HUES6 (cell line): ENCODE data around the gene HEATR1.
"Not testable (repeated sequence)": the region's sequence is repeated elsewhere in the genome, so short reads cannot be mapped to it uniquely, and the experiment has no call there.

ENCODE experiments used
- H3K27ac ChIP-seq: 2 replicates; pipeline ENCODE4 v1.7.0; 2013; ENCODE audit warnings: low read depth, mild to moderate bottlenecking, low read length, inconsistent platforms
- H3K27me3 ChIP-seq: 2 replicates; pipeline ENCODE4 v1.6.1; 2013; ENCODE audit warnings: low read length; ENCODE audit not compliant: control insufficient read depth, insufficient read depth
- H3K36me3 ChIP-seq: 2 replicates; pipeline ENCODE4 v1.6.1; 2013; ENCODE audit warnings: low read length; ENCODE audit not compliant: control insufficient read depth, insufficient read depth
- H3K4me1 ChIP-seq: 2 replicates; pipeline ENCODE4 v1.6.1; 2013; ENCODE audit warnings: low read length; ENCODE audit not compliant: control insufficient read depth, insufficient read depth
- H3K4me3 ChIP-seq: 2 replicates; pipeline ENCODE4 v1.5.1; 2013; ENCODE audit warnings: low read depth, low read length
- H3K9ac ChIP-seq: one replicate; pipeline ENCODE4 v1.6.1; 2013; ENCODE audit warnings: mild to moderate bottlenecking, low read length
- H3K9me3 ChIP-seq: 2 replicates; pipeline ENCODE4 v1.6.1; 2013; ENCODE audit warnings: low read depth, low read length; ENCODE audit not compliant: control insufficient read depth, insufficient read depth

HEATR1 gene

GRCh38 chr1:236618507-236618906 is 14.2 kb upstream of the HEATR1 start:
- Histone ChIP-seq H3K36me3 (no peaks in the 10 kb centered on the region), H3K4me3 (no peak overlapping the region), H3K9ac (no peak overlapping the region), H3K4me1 (no peaks in the 10 kb centered on the region), H3K27ac (no peak overlapping the region), H3K9me3 (peaks cover 19% of the 10 kb centered on the region), H3K27me3 (no peaks in the 10 kb centered on the region)

GRCh38 chr1:236615399-236616148 is 11.3 kb upstream of the HEATR1 start:
- H3K9ac ChIP-seq = no peak overlapping the region
- no peak overlapping the region for H3K27ac ChIP-seq
- no peaks in the 10 kb centered on the region for H3K4me1 ChIP-seq
- H3K9me3 ChIP-seq = no peaks in the 10 kb centered on the region
- no peak overlapping the region for H3K4me3 ChIP-seq
- H3K27me3 ChIP-seq = no peaks in the 10 kb centered on the region
- H3K36me3 ChIP-seq = no peaks in the 10 kb centered on the region

GRCh38 chr1:236612349-236612748 is 8.0 kb upstream of the HEATR1 start:
- Histone ChIP-seq H3K27me3 (no peaks in the 10 kb centered on the region), H3K9ac (no peak overlapping the region), H3K27ac (no peak overlapping the region), H3K9me3 (no peaks in the 10 kb centered on the region), H3K4me1 (no peaks in the 10 kb centered on the region), H3K4me3 (no peak overlapping the region), H3K36me3 (no peaks in the 10 kb centered on the region)

DNA sequence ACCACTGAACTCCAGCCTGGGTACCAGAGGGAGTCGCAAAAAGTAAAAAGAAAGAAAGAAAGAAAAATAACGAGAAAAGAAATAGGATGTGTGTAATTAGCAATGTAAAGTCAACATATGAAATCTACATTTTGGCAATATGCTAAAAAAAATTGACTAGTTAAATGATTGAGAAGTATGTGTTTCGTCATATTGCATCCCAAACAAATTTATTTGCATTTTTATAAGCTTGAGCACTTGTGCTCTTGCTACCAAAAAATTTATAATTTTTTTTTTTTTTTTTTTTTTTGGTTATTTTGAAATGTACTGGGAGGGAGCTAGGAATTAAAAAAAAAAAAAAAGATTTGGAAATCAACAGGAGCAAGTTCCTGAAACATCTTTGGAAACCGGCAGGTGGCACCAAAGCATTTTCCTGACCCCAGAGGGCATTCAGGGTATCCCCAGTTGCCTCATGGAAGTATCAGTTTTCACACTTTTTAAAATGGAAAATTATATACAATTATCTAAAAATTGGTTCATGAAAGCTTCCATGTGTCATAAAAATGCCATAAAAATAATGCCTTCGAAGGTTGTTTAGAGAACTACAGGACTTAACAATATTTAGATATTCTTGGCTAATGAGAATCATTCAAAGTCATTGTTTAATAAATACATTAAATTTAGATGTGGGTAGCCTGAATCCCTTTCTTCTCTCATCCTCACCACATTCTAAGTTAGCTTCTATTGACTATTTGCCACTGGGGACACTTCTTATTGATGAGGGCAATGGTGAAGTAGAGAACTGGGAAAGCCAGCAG is 4.8 kb upstream of the HEATR1 start:
- no peaks in the 10 kb centered on the region for H3K9me3 ChIP-seq
- H3K4me3 ChIP-seq = no peak overlapping the region
- no peaks in the 10 kb centered on the region for H3K27me3 ChIP-seq
- no peak overlapping the region for H3K9ac ChIP-seq
- H3K27ac ChIP-seq = no peak overlapping the region
- no peaks in the 10 kb centered on the region for H3K36me3 ChIP-seq
- H3K4me1 ChIP-seq = peaks cover 3% of the 10 kb centered on the region; the same call in 1 of the 2 replicates

DNA sequence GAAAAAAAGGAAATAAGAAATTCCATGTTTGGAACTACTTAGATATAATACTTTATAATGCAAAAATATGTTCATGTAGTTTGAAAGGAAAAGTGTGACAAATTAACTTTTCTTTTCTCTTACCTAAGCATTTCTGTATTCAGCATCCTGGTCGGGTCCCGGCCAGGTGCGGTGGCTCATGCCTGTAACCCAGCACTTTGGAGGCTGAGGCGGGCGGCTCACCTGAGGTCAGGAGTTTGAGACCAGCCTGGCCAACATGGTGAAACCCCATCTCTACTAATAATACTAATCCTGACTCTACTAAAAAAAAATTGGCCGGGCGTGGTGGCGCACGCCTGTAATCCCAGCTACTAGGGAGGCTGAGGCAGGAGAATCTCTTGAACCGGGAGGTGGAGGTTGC is 3.3 kb upstream of the HEATR1 start:
- H3K27ac ChIP-seq, H3K27me3 ChIP-seq, H3K9ac ChIP-seq, H3K4me3 ChIP-seq, H3K36me3 ChIP-seq, H3K4me1 ChIP-seq, H3K9me3 ChIP-seq: not testable (repeated sequence)

- peak overlapping the region; percentile 60; the same call in 1 of the 2 replicates for H3K27ac ChIP-seq
- peaks cover 6% of the 10 kb centered on the region; the same call in 1 of the 2 replicates for H3K4me1 ChIP-seq
- no peaks in the 10 kb centered on the region for H3K27me3 ChIP-seq
- H3K4me3 ChIP-seq = peak overlapping the region; percentile 90
- no peaks in the 10 kb centered on the region for H3K9me3 ChIP-seq
- peak overlapping the region; percentile 76 for H3K9ac ChIP-seq
- H3K36me3 ChIP-seq = peaks cover 27% of the 10 kb centered on the region
Observed at GRCh38 chr1:236604905-236605806, 840 bp upstream of the HEATR1 start.

GRCh38 chr1:236602171-236602570 is 2.1 kb downstream of the HEATR1 start:
- Histone ChIP-seq H3K4me1 (peaks cover 6% of the 10 kb centered on the region; the same call in 1 of the 2 replicates), H3K9ac (no peak overlapping the region), H3K36me3 (peaks cover 55% of the 10 kb centered on the region), H3K27me3 (no peaks in the 10 kb centered on the region), H3K4me3 (no peak overlapping the region), H3K27ac (no peak overlapping the region), H3K9me3 (no peaks in the 10 kb centered on the region)

DNA sequence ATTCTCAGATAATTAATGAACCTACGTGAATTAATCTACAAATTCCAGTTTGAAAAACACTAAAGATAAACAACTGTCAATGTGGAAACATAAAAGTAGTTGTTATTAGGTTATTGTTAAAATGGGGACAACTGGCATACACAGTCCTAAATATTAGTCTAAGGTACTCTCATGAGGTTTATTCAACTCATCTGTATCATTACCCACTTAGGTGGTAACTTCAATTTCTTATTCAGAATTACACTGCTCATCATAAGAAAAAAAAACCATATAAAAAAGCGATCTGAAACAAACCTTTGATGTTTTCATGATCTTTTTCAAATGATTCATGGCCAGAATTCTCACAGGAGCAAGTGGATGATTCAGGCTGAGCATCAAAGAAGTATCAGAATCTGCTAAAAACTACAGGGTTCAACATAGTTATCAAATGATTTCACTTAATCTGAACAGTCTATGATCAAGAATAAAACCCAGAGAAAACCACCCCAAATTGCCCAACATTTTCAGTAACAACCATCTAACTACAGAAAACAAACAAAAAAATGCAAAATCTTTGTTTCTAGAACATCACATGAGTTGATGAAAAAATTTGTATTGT is 13.7 kb downstream of the HEATR1 start:
- no peak overlapping the region for H3K9ac ChIP-seq
- H3K9me3 ChIP-seq = no peaks in the 10 kb centered on the region
- H3K36me3 ChIP-seq = peaks cover 95% of the 10 kb centered on the region
- H3K4me3 ChIP-seq = no peak overlapping the region
- no peaks in the 10 kb centered on the region for H3K4me1 ChIP-seq
- H3K27ac ChIP-seq = no peak overlapping the region
- H3K27me3 ChIP-seq = no peaks in the 10 kb centered on the region

GRCh38 chr1:236589531-236589930 is 14.8 kb downstream of the HEATR1 start:
- H3K4me3 ChIP-seq = no peak overlapping the region
- H3K4me1 ChIP-seq = no peaks in the 10 kb centered on the region
- no peak overlapping the region for H3K27ac ChIP-seq
- no peaks in the 10 kb centered on the region for H3K9me3 ChIP-seq
- no peaks in the 10 kb centered on the region for H3K27me3 ChIP-seq
- H3K9ac ChIP-seq = no peak overlapping the region
- H3K36me3 ChIP-seq = peaks cover 95% of the 10 kb centered on the region

DNA sequence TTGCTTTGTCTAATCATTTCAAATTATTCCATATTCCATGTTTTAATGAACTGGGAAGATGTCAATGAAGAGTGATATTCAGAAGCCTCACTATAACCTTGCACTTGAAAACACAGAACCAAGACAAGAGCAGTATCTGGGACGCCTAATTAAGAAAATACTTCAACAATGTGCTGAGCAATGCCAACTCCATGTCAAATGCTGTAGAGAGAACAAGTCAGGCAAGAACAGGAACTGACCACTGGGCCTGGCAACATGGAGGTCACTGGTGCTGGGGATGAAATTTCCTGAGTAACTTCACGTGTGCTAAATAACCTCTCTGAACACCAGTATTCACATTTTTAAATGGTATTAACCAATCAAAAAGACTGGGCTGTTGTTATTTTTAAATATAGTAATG is 22.8 kb downstream of the HEATR1 start:
- H3K36me3 ChIP-seq = peaks cover 88% of the 10 kb centered on the region
- H3K9me3 ChIP-seq = no peaks in the 10 kb centered on the region
- H3K4me1 ChIP-seq = no peaks in the 10 kb centered on the region
- no peak overlapping the region for H3K27ac ChIP-seq
- H3K4me3 ChIP-seq = no peak overlapping the region
- no peaks in the 10 kb centered on the region for H3K27me3 ChIP-seq
- no peak overlapping the region for H3K9ac ChIP-seq
